Activated CD4-positive, alpha-beta T cell treated with anti-CD3 and anti-CD28 coated beads for 4 hours (primary cell): ENCODE data around the gene ILK.
A peak's percentile ranks its signal among the peaks of the same experiment; 100 is the strongest.

Experiments
- DNase-seq, 2 donors: peaks; one replicate each; pipeline ENCODE4 v3.0.0-alpha.2; 2020

Gene ILK

GRCh38 chr11:6638429-6638828 is 34.9 kb downstream of the ILK start:
- DNase-seq = no peak

- DNase-seq = no peak
Measured at GRCh38 chr11:6640036-6640984, 36.7 kb downstream of the ILK start.

GRCh38 chr11:6640985-6641701 is 37.6 kb downstream of the ILK start:
- DNase-seq = no peak

GRCh38 chr11:6642957-6643356 is 39.4 kb downstream of the ILK start:
- DNase-seq = no peak

GRCh38 chr11:6646071-6646470 is 42.5 kb downstream of the ILK start:
- DNase-seq = no peak

GRCh38 chr11:6646576-6646917 is 43.0 kb downstream of the ILK start:
- no peak for DNase-seq

- DNase-seq = no peak
Measured at GRCh38 chr11:6646918-6647679, 43.5 kb downstream of the ILK start.

- DNase-seq = no peak
Measured at GRCh38 chr11:6647836-6648235, 44.3 kb downstream of the ILK start.

- no peak for DNase-seq
Measured at GRCh38 chr11:6648501-6648900, 44.9 kb downstream of the ILK start.

GRCh38 chr11:6650104-6650503 is 46.5 kb downstream of the ILK start:
- DNase-seq = no peak

GRCh38 chr11:6650980-6651379 is 47.4 kb downstream of the ILK start:
- peak; percentile 22 to 30 for DNase-seq

GRCh38 chr11:6652182-6652581 is 48.6 kb downstream of the ILK start:
- DNase-seq = no peak

GRCh38 chr11:6653097-6653496 is 49.5 kb downstream of the ILK start:
- DNase-seq = no peak

- DNase-seq = no peak
Measured at GRCh38 chr11:6653656-6654055, 50.1 kb downstream of the ILK start.

GRCh38 chr11:6654281-6655019 is 50.9 kb downstream of the ILK start:
- peak in 1 of 2 donors; percentile 20 for DNase-seq

- DNase-seq = peak; percentile 26 to 32
Measured at GRCh38 chr11:6655020-6655789, 51.6 kb downstream of the ILK start.

- peak; percentile 12 to 28 for DNase-seq
Measured at GRCh38 chr11:6655790-6656583, 52.4 kb downstream of the ILK start, which contains the start of gene DCHS1. Gene DCHS1 (minus strand): TSS chr11:6655809. CDS start chr11:6641613, 14,196 bp downstream.

GRCh38 chr11:6656584-6656915 is 53.0 kb downstream of the ILK start:
- DNase-seq = no peak

- DNase-seq = no peak
Measured at GRCh38 chr11:6656936-6657335, 53.4 kb downstream of the ILK start.

GRCh38 chr11:6657346-6657745 is 53.8 kb downstream of the ILK start:
- no peak for DNase-seq

- no peak for DNase-seq
Measured at GRCh38 chr11:6658647-6659046, 55.1 kb downstream of the ILK start.
